OCI-LY1 (cell line): ENCODE measurements around the gene FKBP6.
A peak's percentile ranks its signal among the peaks of the same experiment; 100 is the strongest.
"Not testable (repeated sequence)": the region's sequence is repeated elsewhere in the genome, so short reads cannot be mapped to it uniquely, and the experiment has no call there.

Experiments
- H2AFZ ChIP-seq: fragments of 200-600 bp; sonication (generic), shearing (Covaris generic); 2 replicates; pipeline ENCODE4 v1.6.0; 2014; ENCODE audit warnings: antibody characterized with exemption, mild to moderate bottlenecking, low read length
- H3F3A ChIP-seq: fragments of 200-600 bp; sonication (generic), shearing (Covaris generic); 2 replicates; pipeline ENCODE4 v1.6.0; 2014; ENCODE audit warnings: mild to moderate bottlenecking, antibody characterized with exemption, low read length, moderate library complexity; ENCODE audit not compliant: insufficient read depth
- H3K27ac ChIP-seq: fragments of 200-600 bp; sonication (generic); 2 replicates; pipeline ENCODE4 v1.5.1; 2014; ENCODE audit warnings: low read length, mixed run types, mild to moderate bottlenecking, low read depth; ENCODE audit not compliant: poor library complexity, severe bottlenecking
- H3K27me3 ChIP-seq: fragments of 200-600 bp; sonication (generic); 2 replicates; pipeline ENCODE4 v1.6.0; 2014; ENCODE audit warnings: antibody characterized with exemption, mild to moderate bottlenecking, low read length, moderate library complexity; ENCODE audit not compliant: insufficient read depth
- H3K36me3 ChIP-seq: fragments of 200-600 bp; sonication (generic); 2 replicates; pipeline ENCODE4 v1.6.1; 2014; ENCODE audit warnings: mild to moderate bottlenecking, antibody characterized with exemption, low read length, moderate library complexity, mixed read lengths; ENCODE audit not compliant: insufficient read depth
- H3K4me1 ChIP-seq: fragments of 200-600 bp; sonication (generic); 2 replicates; pipeline ENCODE4 v1.5.1; 2014; ENCODE audit warnings: mild to moderate bottlenecking, low read length, moderate library complexity; ENCODE audit not compliant: insufficient read depth, severe bottlenecking
- H3K4me2 ChIP-seq: fragments of 200-600 bp; sonication (generic), shearing (Covaris generic); 2 replicates; pipeline ENCODE4 v1.6.1; 2014; ENCODE audit warnings: low read length
- H3K4me3 ChIP-seq: fragments of 200-600 bp; sonication (generic); 2 replicates; pipeline ENCODE4 v1.5.1; 2014; ENCODE audit warnings: low read length, low read depth, mild to moderate bottlenecking, mixed read lengths; ENCODE audit not compliant: poor library complexity, severe bottlenecking
- H3K79me2 ChIP-seq: fragments of 200-600 bp; shearing (Covaris generic); 2 replicates; pipeline ENCODE4 v1.6.1; 2016; ENCODE audit warnings: mixed run types, low read length, mixed read lengths; ENCODE audit not compliant: insufficient read depth
- H3K9ac ChIP-seq: fragments of 200-600 bp; sonication (generic), shearing (Covaris generic); 2 replicates; pipeline ENCODE4 v1.6.1; 2014; ENCODE audit warnings: mild to moderate bottlenecking, low read length, mixed read lengths
- H3K9me2 ChIP-seq: fragments of 200-600 bp; sonication (generic), shearing (Covaris generic); 2 replicates; pipeline ENCODE4 v1.6.1; 2014; ENCODE audit warnings: low read depth, mild to moderate bottlenecking, low read length, mixed read lengths
- H3K9me3 ChIP-seq: fragments of 200-600 bp; shearing (Covaris generic); 2 replicates; pipeline ENCODE4 v1.6.1; 2014; ENCODE audit warnings: low read length, mixed read lengths
- H4K20me1 ChIP-seq: fragments of 200-600 bp; sonication (generic), shearing (Covaris generic); 2 replicates; pipeline ENCODE4 v1.6.0; 2016; ENCODE audit warnings: mild to moderate bottlenecking, low read length; ENCODE audit not compliant: insufficient read depth
- CTCF ChIP-seq: fragments of 200-600 bp; sonication (generic), shearing (Covaris generic); IDR thresholded peaks from 2 replicates; pipeline ENCODE4 v1.5.1; 2017; ENCODE audit warnings: mild to moderate bottlenecking, antibody characterized with exemption, low read length, moderate library complexity, mixed read lengths
- EZH2 ChIP-seq: fragments of 200-600 bp; sonication (generic), shearing (Covaris generic); IDR thresholded peaks from 2 replicates; pipeline ENCODE4 v1.8.0; 2017; ENCODE audit warnings: borderline replicate concordance, mixed run types, mild to moderate bottlenecking, antibody characterized with exemption, low read length, moderate library complexity, mixed read lengths

Gene FKBP6

GRCh38 chr7:73397521-73398281 lies 69.7 kb downstream of the FKBP6 start:
- Histone ChIP-seq H3K27ac (no peak overlapping the region), H3K27me3 (peaks cover 21% of the 10 kb centered on the region), H3F3A (no peaks in the 10 kb centered on the region), H3K4me2 (no peak overlapping the region), H2AFZ (no peak overlapping the region), H3K79me2 (no peaks in the 10 kb centered on the region), H4K20me1 (no peaks in the 10 kb centered on the region), H3K9me2 (no peaks in the 10 kb centered on the region), H3K9ac (no peak overlapping the region), H3K9me3 (no peaks in the 10 kb centered on the region), H3K4me3 (no peak overlapping the region), H3K4me1 (peaks cover 10% of the 10 kb centered on the region), H3K36me3 (no peaks in the 10 kb centered on the region)
- TF ChIP-seq CTCF (no peak), EZH2 (no peak)

GRCh38 chr7:73399185-73400050 lies 71.5 kb downstream of the FKBP6 start:
- H3K4me1 ChIP-seq, H3K36me3 ChIP-seq, H3F3A ChIP-seq, H3K9ac ChIP-seq, H3K79me2 ChIP-seq, H2AFZ ChIP-seq, H3K9me3 ChIP-seq, H3K9me2 ChIP-seq, H4K20me1 ChIP-seq, H3K27ac ChIP-seq: not testable (repeated sequence)
- Histone ChIP-seq H3K4me2 (peak overlapping the region; percentile 49), H3K27me3 (peaks cover 16% of the 10 kb centered on the region), H3K4me3 (peak overlapping the region; percentile 40)

- H3K9ac ChIP-seq, H2AFZ ChIP-seq, H3K79me2 ChIP-seq, H3K36me3 ChIP-seq, H3K4me3 ChIP-seq, H3K4me1 ChIP-seq, H3K4me2 ChIP-seq, H3F3A ChIP-seq, H3K9me3 ChIP-seq, H4K20me1 ChIP-seq, H3K9me2 ChIP-seq, H3K27ac ChIP-seq, H3K27me3 ChIP-seq: not testable (repeated sequence)
These were observed 76.9 kb downstream of the FKBP6 start for GRCh38 chr7:73404860-73405259.
